ENCODE measurements around the gene THBS2.
"Not testable (repeated sequence)": the region's sequence is repeated elsewhere in the genome, so short reads cannot be mapped to it uniquely, and the experiment has no call there.

The THBS2 gene

DNA sequence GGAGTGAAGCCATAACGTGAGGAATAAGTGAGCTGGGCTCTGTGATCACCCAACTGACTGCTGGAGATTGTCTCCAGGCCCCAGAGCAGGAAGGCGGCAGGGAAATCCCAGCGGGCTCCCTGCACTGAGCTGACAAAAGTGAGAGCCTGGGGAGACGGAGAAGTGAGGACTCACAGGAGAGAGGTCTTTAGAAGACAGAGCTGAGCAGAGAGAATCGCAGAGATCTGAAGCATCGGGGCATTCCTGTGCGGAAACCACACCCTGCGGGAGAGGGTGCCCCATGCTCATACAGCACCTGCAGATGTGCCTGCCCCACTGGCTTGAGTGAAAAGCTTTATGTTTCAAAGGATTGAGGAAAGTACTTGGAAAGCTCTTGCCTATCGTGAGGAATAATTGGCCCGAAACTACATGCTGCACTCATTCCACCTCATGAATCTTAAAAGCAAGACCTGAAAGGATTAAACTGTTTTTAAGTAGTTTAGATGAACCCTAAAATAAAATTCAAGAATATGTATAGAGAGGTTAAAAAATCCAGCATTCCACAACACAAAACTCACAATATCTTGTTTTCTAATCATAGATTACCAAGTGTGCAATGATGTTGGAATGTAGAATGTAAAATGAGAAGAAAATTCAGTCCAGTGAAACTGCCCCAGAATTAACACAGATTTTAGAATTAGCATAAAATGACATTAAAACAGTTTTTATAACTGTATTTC lies 17.7 kb upstream of the THBS2 start:
- DNase-seq = no peak

DNA sequence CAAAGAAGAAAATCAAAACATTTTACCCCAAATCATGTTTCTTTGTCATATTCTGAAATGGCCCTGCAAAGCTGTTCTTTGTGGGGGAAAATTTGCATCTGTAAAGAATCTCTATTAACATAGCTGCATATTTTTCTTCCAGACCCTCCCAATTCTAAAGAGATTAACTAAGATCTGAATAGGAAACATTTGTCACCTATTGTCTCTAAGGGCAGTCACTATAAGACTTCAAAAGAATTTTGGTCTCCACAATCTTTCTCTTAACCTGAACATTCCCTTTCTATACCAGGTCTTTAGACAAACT lies 16.4 kb upstream of the THBS2 start:
- DNase-seq = not testable (repeated sequence)

DNA sequence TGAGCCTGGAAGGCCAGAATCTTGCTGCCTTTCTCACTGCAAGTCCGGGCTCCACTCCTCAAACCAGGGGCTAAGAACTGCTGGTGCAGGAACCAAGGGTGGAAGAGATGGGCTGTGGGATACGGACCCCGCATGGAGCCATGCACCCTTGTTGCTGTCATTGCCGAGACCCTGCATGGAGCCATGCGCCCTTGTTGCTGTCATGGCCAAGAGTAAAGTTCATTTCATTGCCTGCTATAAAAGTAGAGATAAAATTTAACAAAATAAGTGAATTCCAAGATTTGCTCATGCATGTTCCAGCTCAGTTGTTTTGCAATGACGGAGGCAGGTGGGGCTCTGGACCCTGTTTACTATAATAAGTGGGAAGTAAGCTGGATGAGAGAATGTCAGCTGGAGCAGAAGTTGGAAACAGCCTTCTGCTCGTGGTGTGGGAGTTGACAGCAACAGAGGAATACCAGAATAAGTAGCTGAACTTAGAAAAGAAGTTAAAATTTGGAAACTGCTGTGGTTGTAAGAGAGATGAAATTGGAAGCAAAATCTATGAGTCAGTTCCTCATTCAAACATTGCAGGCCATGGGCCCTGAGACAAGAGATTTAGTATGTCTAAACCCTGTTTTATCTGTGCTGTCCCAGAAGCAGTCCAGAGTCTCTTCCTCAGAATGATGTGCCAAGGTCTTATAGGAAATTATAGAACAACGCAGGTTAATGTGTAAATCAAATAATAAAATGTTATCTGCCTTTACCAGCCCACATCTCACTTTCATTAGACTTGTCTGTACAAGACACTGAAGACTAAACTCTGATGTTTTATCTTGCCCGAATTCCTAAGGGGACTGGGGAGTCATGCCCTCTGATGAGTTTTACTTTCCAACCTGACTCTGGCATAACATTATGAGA lies 15.8 kb upstream of the THBS2 start:
- no peak for DNase-seq

DNA sequence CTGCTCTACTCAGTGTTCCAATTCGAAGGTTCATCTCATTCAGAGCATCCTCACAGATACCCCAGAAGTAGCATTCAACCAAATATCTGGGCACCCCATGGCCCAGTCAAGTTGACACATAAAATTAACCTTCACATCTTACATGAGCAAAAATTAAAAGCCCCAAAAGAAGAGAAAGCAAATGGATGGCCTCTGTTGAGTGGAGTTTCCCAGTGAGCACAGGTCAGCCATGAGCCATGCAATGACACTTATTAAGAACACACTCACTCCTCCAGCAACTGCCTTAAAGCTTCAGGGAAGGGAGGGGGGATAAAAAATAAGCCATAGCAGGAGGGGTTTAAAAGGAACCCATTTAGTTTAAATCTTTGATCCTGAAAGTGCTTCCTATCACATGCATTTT lies 14.6 kb upstream of the THBS2 start:
- no peak for DNase-seq

- DNase-seq = no peak
These were observed 13.3 kb upstream of the THBS2 start for GRCh38 chr6:169266746-169267591.

DNA sequence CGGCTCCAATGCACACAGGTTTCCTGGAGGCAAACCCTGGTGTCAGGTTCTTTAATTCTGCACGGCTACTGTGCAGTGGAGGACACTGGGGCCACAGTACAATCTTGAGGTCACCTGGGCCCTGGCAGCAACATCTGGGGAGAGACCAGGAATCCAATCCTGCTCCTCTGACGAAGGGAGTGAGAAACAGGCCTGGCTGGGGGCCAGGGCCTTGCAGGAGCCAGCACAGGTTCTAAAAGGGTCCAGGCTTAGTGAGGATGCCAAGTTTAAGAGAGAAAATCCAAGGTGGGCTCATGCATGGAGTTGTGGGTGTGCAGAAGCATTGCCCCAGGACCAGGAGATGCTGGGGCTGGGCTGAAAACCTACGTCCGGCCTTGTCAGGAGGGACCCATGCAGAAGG lies 12.6 kb upstream of the THBS2 start:
- DNase-seq = no peak

- DNase-seq = no peak
These were observed 12.0 kb upstream of the THBS2 start for GRCh38 chr6:169265486-169266131.

GRCh38 chr6:169263836-169264608 lies 10.4 kb upstream of the THBS2 start:
- no peak for DNase-seq

DNA sequence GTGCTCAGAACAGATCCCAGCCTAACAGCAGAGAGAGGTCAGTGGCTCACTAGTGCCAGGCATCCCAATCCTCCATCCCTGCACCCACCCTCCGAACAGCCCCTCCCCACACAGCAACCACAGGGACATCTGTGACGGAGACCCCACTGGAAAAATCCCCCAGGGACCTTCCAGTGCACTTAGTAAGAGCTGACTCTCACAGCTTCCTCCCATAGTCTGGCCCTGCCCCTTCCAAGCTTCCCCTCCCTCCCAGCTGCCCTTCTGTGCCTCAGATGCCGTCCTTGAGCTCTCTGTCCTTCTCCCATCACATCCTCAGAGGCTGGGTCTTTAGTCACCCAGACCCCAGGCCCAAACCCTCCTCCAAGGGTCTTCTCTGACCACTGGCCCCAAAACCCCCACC lies 9.7 kb upstream of the THBS2 start:
- DNase-seq = no peak

GRCh38 chr6:169262602-169263001 lies 9.0 kb upstream of the THBS2 start:
- not testable (repeated sequence) for DNase-seq

- DNase-seq = no peak
These were observed 2.9 kb upstream of the THBS2 start for GRCh38 chr6:169256518-169256917.

GRCh38 chr6:169256061-169256460 lies 2.4 kb upstream of the THBS2 start:
- no peak for DNase-seq

GRCh38 chr6:169255643-169256042 lies 2.0 kb upstream of the THBS2 start:
- no peak for DNase-seq

DNA sequence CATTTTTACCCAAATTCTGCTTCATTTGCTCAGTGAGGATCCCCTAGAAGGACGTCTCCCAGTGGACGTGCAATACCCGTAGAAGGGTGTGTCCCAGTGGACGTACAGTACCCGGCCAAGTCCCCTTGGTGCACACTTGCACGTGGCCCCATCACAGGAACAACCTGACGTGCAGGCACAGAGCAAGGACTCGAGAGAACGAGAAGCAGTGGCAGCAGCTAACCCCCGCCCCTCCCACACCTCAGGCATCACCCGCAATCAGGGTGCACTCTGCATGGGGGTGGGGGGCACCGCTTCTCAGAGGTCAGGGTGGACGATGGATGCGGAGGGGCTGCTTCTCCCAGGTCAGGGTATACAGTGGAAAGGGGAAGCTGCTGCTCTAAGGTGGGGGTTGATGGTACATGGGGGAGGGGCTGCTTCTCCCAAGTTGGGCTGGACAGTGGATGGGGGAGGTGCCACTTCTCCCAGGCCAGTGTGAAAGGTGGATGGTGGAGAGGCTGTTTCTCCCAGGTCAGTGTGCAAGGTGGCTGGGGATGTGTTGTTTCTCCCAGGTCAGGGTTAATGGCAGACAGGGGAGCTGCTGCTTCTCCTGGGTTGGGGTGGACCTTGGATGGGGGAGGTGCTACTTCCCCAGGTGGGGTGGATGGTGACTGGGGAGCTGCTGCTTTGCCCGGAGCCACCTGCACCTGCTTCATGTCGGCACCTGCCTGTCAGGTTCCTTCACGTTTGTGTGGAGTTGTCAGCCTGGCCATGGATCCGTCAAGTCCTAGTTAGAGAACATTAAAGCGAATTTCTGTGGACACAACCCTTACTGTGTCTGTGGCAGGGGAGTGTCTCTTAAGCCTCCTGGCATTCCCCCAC lies 1.0 kb upstream of the THBS2 start:
- no peak for DNase-seq

GRCh38 chr6:169252505-169253189 lies 999 bp downstream of the THBS2 start:
- DNase-seq = no peak

GRCh38 chr6:169251822-169252504 lies 1.7 kb downstream of the THBS2 start:
- DNase-seq = no peak

GRCh38 chr6:169251371-169251802 lies 2.3 kb downstream of the THBS2 start:
- DNase-seq = no peak

DNA sequence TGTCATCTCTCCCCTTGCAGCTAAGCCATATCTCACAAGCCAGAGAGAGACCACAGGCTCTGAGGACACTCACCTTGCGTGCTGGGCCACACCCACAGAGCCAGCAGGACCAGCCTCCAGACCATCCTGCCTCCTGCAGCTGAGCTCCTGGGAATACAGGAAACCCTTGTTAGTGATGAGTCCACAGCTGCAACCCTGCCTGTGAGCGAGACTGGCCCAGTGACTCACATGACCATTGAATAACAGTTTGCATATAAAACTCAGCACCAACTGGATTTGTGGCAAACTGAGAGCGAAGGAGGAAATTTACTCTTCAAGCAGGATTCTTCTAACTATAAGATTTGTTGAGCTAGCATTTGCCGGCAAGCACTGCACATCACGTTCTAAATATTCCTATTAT lies 3.0 kb downstream of the THBS2 start:
- no peak for DNase-seq

- no peak for DNase-seq
These were observed 4.6 kb downstream of the THBS2 start for GRCh38 chr6:169249057-169249456.

DNA sequence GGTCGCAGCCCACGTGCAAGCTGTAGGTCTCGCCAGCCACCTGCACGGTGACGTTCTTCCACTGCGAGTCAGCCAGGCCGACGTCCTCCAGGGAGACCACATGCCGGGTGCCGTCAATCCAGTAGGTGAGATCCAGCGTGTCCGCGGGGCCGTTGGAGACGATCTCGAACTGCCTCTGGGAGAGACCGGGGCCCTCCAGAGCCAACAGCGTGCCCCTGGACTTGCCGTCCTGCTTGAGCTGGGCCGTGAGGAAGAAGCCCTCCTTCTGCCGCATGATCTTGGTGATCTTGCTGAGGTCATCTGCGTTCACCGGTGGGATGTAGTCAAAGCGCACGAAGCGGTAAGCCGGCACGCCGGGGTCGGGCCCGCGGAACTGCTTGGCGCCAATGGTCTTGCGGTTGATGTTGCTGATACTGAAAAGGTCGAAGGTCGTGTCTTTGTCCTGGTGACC lies 5.1 kb downstream of the THBS2 start:
- no peak for DNase-seq
